ENCODE data around the gene PEMT.

Gene PEMT

GRCh38 chr17:17603895-17604225, 12.4 kb upstream of the PEMT start:
- DNase-seq = no peak

GRCh38 chr17:17603178-17603894, 11.8 kb upstream of the PEMT start:
- no peak for DNase-seq

GRCh38 chr17:17599965-17600364, 8.5 kb upstream of the PEMT start:
- DNase-seq = no peak

GRCh38 chr17:17598003-17598402, 6.5 kb upstream of the PEMT start:
- no peak for DNase-seq

- no peak for DNase-seq
Observed at GRCh38 chr17:17595755-17596154, 4.2 kb upstream of the PEMT start.

GRCh38 chr17:17593222-17593620, 1.7 kb upstream of the PEMT start:
- DNase-seq = no peak

GRCh38 chr17:17590883-17591354, 589 bp downstream of the PEMT start:
- no peak for DNase-seq

GRCh38 chr17:17590141-17590751, 1.3 kb downstream of the PEMT start:
- no peak for DNase-seq

GRCh38 chr17:17587614-17588337, 3.7 kb downstream of the PEMT start:
- no peak for DNase-seq

- DNase-seq = no peak
Observed at GRCh38 chr17:17582372-17582771, 9.1 kb downstream of the PEMT start.

GRCh38 chr17:17581509-17581908, 10.0 kb downstream of the PEMT start:
- no peak for DNase-seq

GRCh38 chr17:17580662-17581470, 10.6 kb downstream of the PEMT start:
- DNase-seq = no peak

GRCh38 chr17:17579691-17580090, 11.8 kb downstream of the PEMT start:
- no peak for DNase-seq

GRCh38 chr17:17577373-17577772, 14.1 kb downstream of the PEMT start:
- no peak for DNase-seq

- no peak for DNase-seq
Observed at GRCh38 chr17:17576772-17577234, 14.7 kb downstream of the PEMT start.

- no peak for DNase-seq
Observed at GRCh38 chr17:17575360-17576251, 15.9 kb downstream of the PEMT start.

GRCh38 chr17:17573912-17574311, 17.6 kb downstream of the PEMT start:
- DNase-seq = no peak

GRCh38 chr17:17572010-17572785, 19.3 kb downstream of the PEMT start:
- no peak for DNase-seq

GRCh38 chr17:17570798-17571716, 20.5 kb downstream of the PEMT start:
- no peak for DNase-seq
